PFSK-1 (cell line): ENCODE measurements around the gene GPR173.

Experiments
- FOXP2 ChIP-seq: optimal IDR thresholded peaks from 2 replicates; pipeline ENCODE3; 2011; ENCODE audit warnings: borderline replicate concordance, control low read depth, inconsistent platforms; ENCODE audit not compliant: insufficient read depth; ENCODE audit errors: extremely low read length, extremely low read depth
- POLR2AphosphoS5 ChIP-seq: IDR thresholded peaks from 2 replicates; pipeline ENCODE4 v1.6.1; 2012; ENCODE audit warnings: low read depth, mild to moderate bottlenecking, control low read depth, low read length, moderate library complexity
- REST ChIP-seq, 2 experiments: IDR thresholded peaks; 2 replicates each; pipeline versions ENCODE4 v1.6.1 to v1.8.0; 2011 to 2012; ENCODE audit warnings: low read depth in 2 of 2, low read length in 2 of 2, control low read depth in 1 of 2, inconsistent platforms in 1 of 2, mild to moderate bottlenecking in 1 of 2, moderate library complexity in 1 of 2; ENCODE audit not compliant: insufficient read depth in 1 of 2
- SIN3A ChIP-seq: IDR thresholded peaks from 2 replicates; pipeline ENCODE4 v1.6.1; 2012; ENCODE audit warnings: mild to moderate bottlenecking, low read length, moderate library complexity, borderline replicate concordance; ENCODE audit not compliant: insufficient read depth
- TAF1 ChIP-seq: IDR thresholded peaks from 2 replicates; pipeline ENCODE4 v1.6.1; 2012; ENCODE audit warnings: low read length, control low read depth, borderline replicate concordance; ENCODE audit not compliant: insufficient read depth

Gene GPR173

GRCh38 chrX:53080628-53081580 lies 32.3 kb downstream of the GPR173 start:
- TF ChIP-seq SIN3A: no peak
- TF ChIP-seq REST (IDR thresholded peaks at IDR 0.05; ENCODE audit: insufficient read depth in 1 of 2, low read depth in 2 of 2, low read length in 2 of 2): no peak
- TF ChIP-seq FOXP2: no peak
- TF ChIP-seq TAF1: no peak
- TF ChIP-seq POLR2AphosphoS5: no peak

- peak; percentile 87 for TF ChIP-seq POLR2AphosphoS5
- TF ChIP-seq TAF1: peak; percentile 68; the same call in 1 of the 2 replicates
- TF ChIP-seq FOXP2: no peak
Measured at GRCh38 chrX:53081925-53082772, 33.6 kb downstream of the GPR173 start, which contains the start of gene TSPYL2. TSS of gene TSPYL2 (plus strand) at chrX:53082367. CDS start at chrX:53082499, 132 bp downstream.

GRCh38 chrX:53082773-53083616 lies 34.4 kb downstream of the GPR173 start:
- TF ChIP-seq REST (IDR thresholded peaks at IDR 0.05; ENCODE audit: insufficient read depth in 1 of 2, low read depth in 2 of 2, low read length in 2 of 2): no peak
- TF ChIP-seq FOXP2: no peak
- TF ChIP-seq SIN3A: no peak
- TF ChIP-seq POLR2AphosphoS5: no peak
- no peak for TF ChIP-seq TAF1

- TF ChIP-seq TAF1: no peak
- no peak for TF ChIP-seq POLR2AphosphoS5
- no peak for TF ChIP-seq REST (IDR thresholded peaks at IDR 0.05; ENCODE audit: insufficient read depth in 1 of 2, low read depth in 2 of 2, low read length in 2 of 2)
- TF ChIP-seq SIN3A: no peak
- no peak for TF ChIP-seq FOXP2
Measured at GRCh38 chrX:53084043-53084570, 35.5 kb downstream of the GPR173 start.

GRCh38 chrX:53084863-53085262 lies 36.3 kb downstream of the GPR173 start:
- TF ChIP-seq TAF1 (no peak), POLR2AphosphoS5 (no peak), REST (IDR thresholded peaks at IDR 0.05; ENCODE audit: insufficient read depth in 1 of 2, low read depth in 2 of 2, low read length in 2 of 2) (no peak), SIN3A (no peak), FOXP2 (no peak)
